Fibroblast of mammary gland (primary cell): ENCODE measurements around the gene ELK3.
A peak's percentile ranks its signal among the peaks of the same experiment; 100 is the strongest.

ENCODE experiments used
- DNase-seq: peaks from one replicate; pipeline ENCODE4 v3.0.0-alpha.2; 2010; ENCODE audit warnings: low read depth
- H3K4me3 ChIP-seq: 2 replicates; pipeline ENCODE4 v1.5.1; 2011; ENCODE audit warnings: low read depth, mild to moderate bottlenecking, low read length, moderate library complexity; ENCODE audit not compliant: control insufficient read depth
- TF ChIP-seq, protein P1 (sequence below): conservative IDR thresholded peaks from 2 replicates; pipeline ENCODE4 v1.5.1; 2011; ENCODE audit warnings: low read depth, low read length, inconsistent platforms; ENCODE audit not compliant: control insufficient read depth, insufficient read depth

Gene ELK3

DNA sequence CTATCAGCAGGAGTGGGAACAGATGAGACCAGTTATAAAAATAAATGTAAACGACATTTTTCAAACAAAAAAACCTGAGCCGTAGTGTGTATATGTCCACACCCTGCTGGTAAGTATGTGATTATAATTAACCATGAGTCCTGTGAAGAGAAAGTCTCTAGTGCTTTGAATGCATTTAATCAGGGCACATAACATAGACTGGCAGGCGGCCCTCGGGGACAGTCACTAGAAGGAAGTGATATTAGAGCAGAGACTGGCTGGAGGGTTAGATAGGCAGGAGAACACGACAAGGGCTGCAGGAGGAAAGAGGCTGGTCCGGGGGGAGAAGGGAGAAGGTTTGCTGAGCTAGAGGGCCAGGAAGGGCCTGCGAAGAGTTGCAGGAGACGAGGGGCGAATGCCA, 23.8 kb upstream of the ELK3 start:
- DNase-seq: no peak
- no peak overlapping the region for H3K4me3 ChIP-seq

DNA sequence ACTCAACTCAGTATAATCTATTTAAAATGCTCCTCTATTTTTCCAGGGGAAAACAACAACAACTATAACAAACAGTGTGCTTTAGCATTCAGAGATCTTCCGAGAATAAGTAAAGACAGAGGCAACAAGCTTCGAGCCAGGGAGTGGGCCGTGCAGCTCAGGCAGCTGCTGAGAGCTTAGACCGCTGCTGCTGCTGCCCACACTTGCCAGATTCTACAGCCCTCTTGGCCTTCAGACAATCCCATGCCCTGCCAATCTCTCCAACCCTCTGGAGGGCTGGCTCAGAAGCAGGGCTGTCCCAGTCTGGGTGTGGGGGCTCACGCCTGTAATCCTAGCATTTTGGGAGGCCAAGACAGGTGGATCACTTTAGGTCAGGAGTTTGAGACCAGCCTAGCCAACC, 23.4 kb upstream of the ELK3 start:
- H3K4me3 ChIP-seq: no peak overlapping the region
- TF ChIP-seq, protein P1, sequence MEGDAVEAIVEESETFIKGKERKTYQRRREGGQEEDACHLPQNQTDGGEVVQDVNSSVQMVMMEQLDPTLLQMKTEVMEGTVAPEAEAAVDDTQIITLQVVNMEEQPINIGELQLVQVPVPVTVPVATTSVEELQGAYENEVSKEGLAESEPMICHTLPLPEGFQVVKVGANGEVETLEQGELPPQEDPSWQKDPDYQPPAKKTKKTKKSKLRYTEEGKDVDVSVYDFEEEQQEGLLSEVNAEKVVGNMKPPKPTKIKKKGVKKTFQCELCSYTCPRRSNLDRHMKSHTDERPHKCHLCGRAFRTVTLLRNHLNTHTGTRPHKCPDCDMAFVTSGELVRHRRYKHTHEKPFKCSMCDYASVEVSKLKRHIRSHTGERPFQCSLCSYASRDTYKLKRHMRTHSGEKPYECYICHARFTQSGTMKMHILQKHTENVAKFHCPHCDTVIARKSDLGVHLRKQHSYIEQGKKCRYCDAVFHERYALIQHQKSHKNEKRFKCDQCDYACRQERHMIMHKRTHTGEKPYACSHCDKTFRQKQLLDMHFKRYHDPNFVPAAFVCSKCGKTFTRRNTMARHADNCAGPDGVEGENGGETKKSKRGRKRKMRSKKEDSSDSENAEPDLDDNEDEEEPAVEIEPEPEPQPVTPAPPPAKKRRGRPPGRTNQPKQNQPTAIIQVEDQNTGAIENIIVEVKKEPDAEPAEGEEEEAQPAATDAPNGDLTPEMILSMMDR: no peak
- DNase-seq: no peak

More for the DNA sequence above, 23.8 kb upstream of the ELK3 start:
- TF ChIP-seq, protein P1: no peak

DNA sequence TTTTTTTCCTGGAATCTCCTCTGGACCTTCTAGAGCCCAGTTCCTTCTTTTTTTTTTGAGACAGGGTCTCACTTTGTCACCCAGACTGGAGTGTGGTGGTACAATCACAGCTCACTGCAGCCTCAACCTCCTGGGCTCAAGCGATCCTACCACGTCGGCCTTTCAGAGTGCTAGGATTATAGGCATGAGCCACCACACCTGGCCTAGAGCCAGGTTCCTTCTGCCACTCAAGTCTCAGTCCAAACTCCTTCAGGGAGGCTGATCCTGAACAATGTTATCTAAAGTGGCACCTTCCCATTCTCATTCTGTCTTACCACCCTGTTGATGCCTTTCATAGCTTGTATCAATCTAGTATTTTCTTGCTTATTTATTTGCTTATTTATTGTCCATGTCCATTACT, 22.3 kb upstream of the ELK3 start:
- H3K4me3 ChIP-seq: no peak overlapping the region
- TF ChIP-seq, protein P1: no peak
- no peak for DNase-seq

DNA sequence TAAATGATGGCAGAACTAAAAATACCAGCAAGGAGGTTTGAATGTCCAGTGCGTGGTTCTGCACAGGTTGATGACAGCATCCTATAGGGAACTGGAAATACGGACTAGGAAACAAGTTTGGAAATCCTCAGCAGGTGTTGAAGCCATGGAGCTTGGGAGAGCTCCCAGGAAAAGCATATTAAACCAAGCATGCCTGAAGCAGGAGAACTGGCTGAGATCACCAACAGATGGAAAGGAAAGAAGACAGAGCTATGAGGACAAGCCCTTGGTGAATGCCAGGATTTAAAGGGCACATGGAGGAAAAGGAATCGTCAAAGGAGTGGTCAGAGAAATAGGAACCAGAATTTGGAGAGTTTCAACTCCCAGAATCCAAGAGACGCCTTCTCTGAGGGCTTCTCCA, 21.2 kb upstream of the ELK3 start:
- DNase-seq: no peak
- no peak overlapping the region for H3K4me3 ChIP-seq
- TF ChIP-seq, protein P1: no peak

- TF ChIP-seq, protein P1: no peak
- no peak overlapping the region for H3K4me3 ChIP-seq
- DNase-seq: no peak
Observed at GRCh38 chr12:96176575-96176974, 17.6 kb upstream of the ELK3 start.

DNA sequence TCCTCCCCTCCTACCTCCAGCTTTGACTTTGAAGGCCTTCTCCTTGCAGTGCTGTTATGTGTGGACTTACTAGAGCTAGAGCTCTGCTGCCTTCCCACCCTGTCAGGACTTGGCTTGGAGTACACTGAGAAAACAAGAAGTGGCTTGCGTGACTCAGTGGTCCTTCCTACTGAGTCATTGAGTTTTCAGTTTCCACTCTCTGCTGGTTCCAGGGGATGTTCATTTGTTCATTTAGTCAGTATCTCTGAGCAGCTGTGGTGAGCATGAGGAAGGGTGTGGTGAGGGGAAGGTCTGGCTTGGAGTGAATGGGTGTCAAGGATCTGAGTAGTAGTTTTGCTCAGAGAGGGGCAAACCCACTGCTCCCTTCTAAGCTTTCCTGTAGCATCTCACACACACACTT, 17.2 kb upstream of the ELK3 start:
- TF ChIP-seq, protein P1: no peak

DNA sequence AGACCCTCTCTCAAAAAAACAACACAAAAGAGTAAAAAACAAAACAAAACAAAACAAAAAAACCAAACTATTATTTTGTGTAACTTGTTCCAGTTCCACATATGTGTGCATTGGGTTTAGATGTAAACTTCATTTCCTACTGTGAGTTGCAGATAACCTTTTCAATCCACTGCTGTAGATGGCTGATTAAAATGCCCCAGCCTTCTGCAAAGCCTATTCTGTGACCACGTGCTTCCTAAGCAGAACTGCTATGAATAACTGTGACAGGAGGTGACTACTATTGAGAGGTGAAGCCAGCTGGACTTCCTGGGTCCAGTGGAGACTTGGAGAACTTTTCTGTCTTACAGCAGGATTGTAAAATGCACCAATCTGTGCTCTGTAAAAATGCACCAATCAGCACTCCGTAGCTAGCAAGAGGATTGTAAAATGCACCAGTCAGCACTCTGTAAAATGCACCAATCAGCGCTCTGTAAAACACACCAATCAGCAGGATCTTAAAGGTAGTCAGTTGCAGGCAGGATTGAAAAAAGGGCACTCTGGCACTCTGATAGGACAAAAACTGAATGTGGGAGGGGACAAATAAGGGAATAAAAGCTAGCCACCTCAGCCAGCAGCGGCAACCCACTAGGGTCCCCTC, 10.3 kb upstream of the ELK3 start:
- no peak for DNase-seq
- H3K4me3 ChIP-seq: no peak overlapping the region
- TF ChIP-seq, protein P1: no peak

More for the DNA sequence above, 17.2 kb upstream of the ELK3 start:
- H3K4me3 ChIP-seq: no peak overlapping the region
- DNase-seq: peak; percentile 96
